HL-60/S4 treated with phorbol 12-myristate 13-acetate at 8.2 ng/mL for 4 days and 3 days (cell line): Measurements from ENCODE around the gene SCO2.
"Not testable (repeated sequence)": the region's sequence is repeated elsewhere in the genome, so short reads cannot be mapped to it uniquely, and the experiment has no call there.

Experiments
- in situ Hi-C: fragments of 300-500 bp; cut with MboI; formaldehyde crosslinking; loops from 2 replicates; pipeline ENCODE4 v1.15.0; 2022; ENCODE audit warnings: low sequenced_read_pairs

SCO2 gene

GRCh38 chr22:50551160-50551752, 25.9 kb upstream of the SCO2 start:
- in situ Hi-C loops, result no loop called here

GRCh38 chr22:50550395-50550794, 25.0 kb upstream of the SCO2 start:
- in situ Hi-C loops, result no loop called here

- in situ Hi-C loops, result no loop called here
These were observed 23.8 kb upstream of the SCO2 start for GRCh38 chr22:50548921-50549790.

GRCh38 chr22:50548040-50548920, 22.9 kb upstream of the SCO2 start:
- in situ Hi-C loops, result no loop called here

GRCh38 chr22:50547263-50547985, 22.0 kb upstream of the SCO2 start:
- in situ Hi-C loops, result no loop called here

GRCh38 chr22:50546326-50547262, 21.2 kb upstream of the SCO2 start:
- in situ Hi-C loops, result no loop called here

- in situ Hi-C loops, result no loop called here
These were observed 20.3 kb upstream of the SCO2 start, which contains the start of gene KLHDC7B for GRCh38 chr22:50545522-50546325. KLHDC7B (plus strand) TSS chr22:50545899; CDS start chr22:50546244, 345 bp downstream.

GRCh38 chr22:50544746-50545253, 19.4 kb upstream of the SCO2 start:
- in situ Hi-C loops, result no loop called here

GRCh38 chr22:50544078-50544745, 18.8 kb upstream of the SCO2 start:
- in situ Hi-C loops, result no loop called here

- in situ Hi-C loops, result no loop called here
These were observed 17.1 kb upstream of the SCO2 start for GRCh38 chr22:50542416-50542927.

- in situ Hi-C loops, result not testable (repeated sequence)
These were observed 16.2 kb upstream of the SCO2 start for GRCh38 chr22:50541667-50542026.

GRCh38 chr22:50540381-50540780, 15.0 kb upstream of the SCO2 start:
- in situ Hi-C loops, result no loop called here

GRCh38 chr22:50537765-50538164, 12.4 kb upstream of the SCO2 start:
- in situ Hi-C loops, result no loop called here

- in situ Hi-C loops, result no loop called here
These were observed 10.8 kb upstream of the SCO2 start for GRCh38 chr22:50536226-50536625.

GRCh38 chr22:50535113-50535512, 9.7 kb upstream of the SCO2 start:
- in situ Hi-C loops, result no loop called here

- in situ Hi-C loops, result not testable (repeated sequence)
These were observed 8.7 kb upstream of the SCO2 start for GRCh38 chr22:50533856-50534711.
